ENCODE results near the gene TARS1.

- TF ChIP-seq SMC3 (IDR thresholded peaks at IDR 0.05; ENCODE audit: borderline replicate concordance, low read length) (no peak), CTCF (IDR thresholded peaks at IDR 0.05 in 2 of 3, conservative IDR thresholded peaks at IDR 0.05 in 1 of 3; ENCODE audit: control insufficient read depth in 2 of 3, extremely low read depth in 1 of 3, insufficient read depth in 1 of 3, low read depth in 3 of 3, low read length in 3 of 3) (no peak), PKNOX1 (IDR thresholded peaks at IDR 0.05) (no peak), TAF1 (IDR thresholded peaks at IDR 0.05; ENCODE audit: borderline replicate concordance, low read depth, low read length) (no peak), RAD51 (IDR thresholded peaks at IDR 0.05) (no peak), ZNF592 (IDR thresholded peaks at IDR 0.05) (no peak), CHD4 (IDR thresholded peaks at IDR 0.05) (no peak), MXI1 (IDR thresholded peaks at IDR 0.05; ENCODE audit: low read depth, low read length) (no peak)
These were observed 24.4 kb downstream of the TARS1 start for GRCh38 chr5:33465120-33465519.
